H9 (cell line): ENCODE measurements around the gene VLDLR. TPM values are rescaled to one million over a fixed set of nuclear protein-coding genes. Genes with fewer than 3 reads are reported as not detected.

ENCODE experiments used
- DNase-seq: peaks from one replicate; pipeline ENCODE4 v3.0.0-alpha.2; 2017
- H2AFZ ChIP-seq: one replicate; pipeline ENCODE4 v1.6.1; 2013; ENCODE audit warnings: mild to moderate bottlenecking, low read length, control low read depth, moderate library complexity
- H2AK5ac ChIP-seq: 2 replicates; pipeline ENCODE4 v1.6.1; 2013; ENCODE audit warnings: low read length, control low read depth, mixed read lengths; ENCODE audit not compliant: insufficient read length
- H2BK120ac ChIP-seq: one replicate; pipeline ENCODE4 v1.6.1; 2013; ENCODE audit warnings: low read depth, mild to moderate bottlenecking, low read length, control low read depth, inconsistent platforms; ENCODE audit not compliant: poor library complexity, severe bottlenecking
- H2BK12ac ChIP-seq: 2 replicates; pipeline ENCODE4 v1.6.1; 2013; ENCODE audit warnings: low read length, control low read depth, mixed read lengths, low read depth; ENCODE audit not compliant: insufficient read length
- H2BK15ac ChIP-seq: 2 replicates; pipeline ENCODE4 v1.6.1; 2013; ENCODE audit warnings: low read depth, low read length, control low read depth
- H2BK20ac ChIP-seq: one replicate; pipeline ENCODE4 v1.6.1; 2013; ENCODE audit warnings: low read depth, mild to moderate bottlenecking, low read length, control low read depth, inconsistent platforms; ENCODE audit not compliant: poor library complexity, severe bottlenecking
- H2BK5ac ChIP-seq: 2 replicates; pipeline ENCODE4 v1.6.1; 2013; ENCODE audit warnings: low read length, control low read depth, mixed read lengths; ENCODE audit not compliant: insufficient read length
- H3K14ac ChIP-seq: 2 replicates; pipeline ENCODE4 v1.6.1; 2013; ENCODE audit warnings: low read length, control low read depth; ENCODE audit not compliant: insufficient read depth
- H3K18ac ChIP-seq: 2 replicates; pipeline ENCODE4 v1.6.1; 2013; ENCODE audit warnings: low read depth, mild to moderate bottlenecking, mixed read lengths, low read length, control low read depth; ENCODE audit not compliant: insufficient read length
- H3K23ac ChIP-seq: 2 replicates; pipeline ENCODE4 v1.6.1; 2013; ENCODE audit warnings: low read length, control low read depth, mixed read lengths, low read depth; ENCODE audit not compliant: insufficient read length
- H3K23me2 ChIP-seq: 2 replicates; pipeline ENCODE4 v1.6.1; 2013; ENCODE audit warnings: low read depth, mild to moderate bottlenecking, mixed read lengths, low read length, control low read depth; ENCODE audit not compliant: insufficient read length, poor library complexity, severe bottlenecking
- H3K27ac ChIP-seq: 2 replicates; pipeline ENCODE4 v1.5.1; 2013; ENCODE audit warnings: low read length, control low read depth, mixed read lengths, low read depth; ENCODE audit not compliant: insufficient read length
- H3K27me3 ChIP-seq: 2 replicates; pipeline ENCODE4 v1.6.1; 2013; ENCODE audit warnings: low read length, control low read depth, inconsistent platforms; ENCODE audit not compliant: insufficient read depth
- H3K4ac ChIP-seq: 2 replicates; pipeline ENCODE4 v1.6.1; 2013; ENCODE audit warnings: low read depth, mild to moderate bottlenecking, control low read depth, inconsistent platforms, low read length, moderate library complexity
- H3K4me1 ChIP-seq: 2 replicates; pipeline ENCODE4 v1.6.1; 2013; ENCODE audit warnings: low read length, control low read depth, inconsistent platforms; ENCODE audit not compliant: insufficient read depth
- H3K4me2 ChIP-seq: 2 replicates; pipeline ENCODE4 v1.6.1; 2013; ENCODE audit warnings: low read length, control low read depth, mixed read lengths; ENCODE audit not compliant: insufficient read length, insufficient read depth
- H3K56ac ChIP-seq: 2 replicates; pipeline ENCODE4 v1.6.1; 2013; ENCODE audit warnings: low read depth, mild to moderate bottlenecking, mixed read lengths, low read length, control low read depth; ENCODE audit not compliant: insufficient read length
- H3K79me1 ChIP-seq: 2 replicates; pipeline ENCODE4 v1.6.1; 2013; ENCODE audit warnings: low read depth, mild to moderate bottlenecking, moderate library complexity, low read length, control low read depth, inconsistent platforms; ENCODE audit not compliant: insufficient read depth, poor library complexity, severe bottlenecking
- H3K79me2 ChIP-seq: 2 replicates; pipeline ENCODE4 v1.6.1; 2013; ENCODE audit warnings: low read length, control low read depth, inconsistent platforms; ENCODE audit not compliant: insufficient read depth
- H3K9ac ChIP-seq: 2 replicates; pipeline ENCODE4 v1.6.1; 2013; ENCODE audit warnings: low read length, control low read depth, mixed read lengths; ENCODE audit not compliant: insufficient read length; ENCODE audit errors: extremely low read depth
- H3K9me3 ChIP-seq: one replicate; pipeline ENCODE4 v1.6.1; 2013; ENCODE audit warnings: low read depth, low read length, inconsistent platforms; ENCODE audit not compliant: control insufficient read depth
- H3T11ph ChIP-seq: one replicate; pipeline ENCODE4 v1.6.1; 2013; ENCODE audit warnings: mild to moderate bottlenecking, low read length, control low read depth, inconsistent platforms
- H4K20me1 ChIP-seq: one replicate; pipeline ENCODE4 v1.6.1; 2013; ENCODE audit not compliant: control insufficient read depth, insufficient read length, insufficient read depth
- H4K5ac ChIP-seq: 2 replicates; pipeline ENCODE4 v1.6.1; 2013; ENCODE audit warnings: low read depth, mild to moderate bottlenecking, mixed read lengths, low read length, control low read depth; ENCODE audit not compliant: insufficient read length
- H4K8ac ChIP-seq: replicated peaks from 2 replicates; pipeline ENCODE4 v1.6.1; 2013; ENCODE audit warnings: low read length, control low read depth, mixed read lengths, low read depth; ENCODE audit not compliant: insufficient read length
- H4K91ac ChIP-seq: 2 replicates; pipeline ENCODE4 v1.6.1; 2013; ENCODE audit warnings: low read depth, mild to moderate bottlenecking, moderate library complexity, mixed read lengths, low read length, control low read depth; ENCODE audit not compliant: insufficient read length
- H3K27ac Mint-ChIP-seq, 3 experiments: 2 replicates in 2 of 3; 3 replicates in 1 of 3; pipeline ENCODE4 v1.8.0; 2020 to 2021; ENCODE audit warnings: mixed read lengths in 3 of 3, mild to moderate bottlenecking in 1 of 3, moderate library complexity in 1 of 3
- H3K27me3 Mint-ChIP-seq: 2 replicates; pipeline ENCODE4 v1.8.0; 2021; ENCODE audit warnings: low read depth, mild to moderate bottlenecking, moderate library complexity, mixed read lengths
- H3K36me3 Mint-ChIP-seq, 3 experiments: 2 replicates in 2 of 3; 3 replicates in 1 of 3; pipeline ENCODE4 v1.8.0; 2020 to 2021; ENCODE audit warnings: low read depth in 3 of 3, mixed read lengths in 3 of 3; ENCODE audit not compliant: insufficient read depth in 1 of 3
- H3K4me1 Mint-ChIP-seq, 2 experiments: 2 replicates each; pipeline ENCODE4 v1.8.0; 2020; ENCODE audit warnings: mixed read lengths in 2 of 2
- H3K4me3 Mint-ChIP-seq, 2 experiments: 2 replicates in 1 of 2; 3 replicates in 1 of 2; pipeline ENCODE4 v1.8.0; 2020 to 2021; ENCODE audit warnings: mild to moderate bottlenecking in 2 of 2, mixed read lengths in 2 of 2, moderate library complexity in 1 of 2
- H3K9me3 Mint-ChIP-seq, 2 experiments: 2 replicates in 1 of 2; 3 replicates in 1 of 2; pipeline ENCODE4 v1.8.0; 2020; ENCODE audit warnings: mild to moderate bottlenecking in 2 of 2, mixed read lengths in 2 of 2, moderate library complexity in 1 of 2
- CTCF ChIP-seq: fragments of 200-600 bp; sonication (generic); conservative IDR thresholded peaks from 3 replicates; pipeline ENCODE4 v1.8.0; 2021; ENCODE audit warnings: antibody characterized with exemption, mild to moderate bottlenecking
- WGBS: extraction: QIAGEN DNeasy Blood & Tissue Kit; methylation state at CpG from one replicate; pipeline ENCODE4 v1.1.7; 2013; ENCODE audit warnings: missing lambda C conversion rate, low lambda C conversion rate, mixed read lengths; ENCODE audit not compliant: insufficient read length; ENCODE audit errors: extremely low coverage; 5-methylcytosine and 5-hydroxymethylcytosine counted together
- total RNA-seq: library from RNA; stranded (reverse); gene quantifications from 2 replicates; pipeline ENCODE4 v1.2.1, GENCODE V29; 2021

Gene VLDLR
- total RNA-seq, 1 experiment from 2014 or later: 19.1 TPM

GRCh38 chr9:2620919-2621721 lies 467 bp upstream of the VLDLR start:
- Mint-ChIP-seq H3K9me3 (peaks cover 0 to 4% of the 10 kb centered on the region in 2 experiments; a peak in 2 of 5 replicates), H3K4me1 (peaks cover 25 to 45% of the 10 kb centered on the region in 2 experiments), H3K4me3 (peak overlapping the region; percentile 83 to 90), H3K27me3 (peaks cover 40% of the 10 kb centered on the region), H3K36me3 (peaks cover 5 to 17% (median 8%) of the 10 kb centered on the region in 3 experiments; a peak in 6 of 7 replicates), H3K27ac (peak overlapping the region; percentile 52 to 90 (median 89))
- Histone ChIP-seq H3K9me3 (no peaks in the 10 kb centered on the region), H2BK20ac (no peak overlapping the region), H4K5ac (no peak overlapping the region), H2BK120ac (no peak overlapping the region), H2BK5ac (no peak overlapping the region), H3K79me1 (peaks cover 3% of the 10 kb centered on the region), H2BK12ac (no peak overlapping the region), H3T11ph (no peak overlapping the region), H3K79me2 (peaks cover 18% of the 10 kb centered on the region), H3K23ac (no peak overlapping the region), H4K20me1 (no peaks in the 10 kb centered on the region), H2AFZ (no peak overlapping the region), H3K4ac (no peak overlapping the region), H3K14ac (peak overlapping the region; percentile 30; the same call in 1 of the 2 replicates), H4K8ac (no peak overlapping the region), H3K4me2 (peak overlapping the region; percentile 64), H4K91ac (no peak overlapping the region), H2AK5ac (no peak overlapping the region), H2BK15ac (no peak overlapping the region), H3K23me2 (peaks cover 19% of the 10 kb centered on the region), H3K18ac (peak overlapping the region; percentile 4), H3K4me1 (peaks cover 9% of the 10 kb centered on the region; the same call in 1 of the 2 replicates), H3K56ac (no peak overlapping the region), H3K9ac (peak overlapping the region; percentile 21), H3K27ac (no peak overlapping the region), H3K27me3 (0 out of 2 replicates have a peak, but pooled peaks cover 2% of the 10 kb centered on the region)
- TF ChIP-seq CTCF: 0 out of 3 replicates have a peak, but pooled peaks have one; percentile 10
- no CpG with 5 or more reads among the region's 66 CpGs for WGBS
- DNase-seq: peak; percentile 90
